ENCODE results near the gene CRIP2.

Gene CRIP2

GRCh38 chr14:105465209-105466031 is 9.2 kb upstream of the CRIP2 start:
- DNase-seq = peak; percentile 19

GRCh38 chr14:105466531-105467248 is 7.9 kb upstream of the CRIP2 start:
- no peak for DNase-seq

GRCh38 chr14:105467249-105467941 is 7.2 kb upstream of the CRIP2 start:
- DNase-seq = no peak

GRCh38 chr14:105467942-105468471 is 6.6 kb upstream of the CRIP2 start:
- DNase-seq = no peak

GRCh38 chr14:105468621-105469241 is 5.9 kb upstream of the CRIP2 start:
- no peak for DNase-seq

GRCh38 chr14:105469456-105470349 is 4.9 kb upstream of the CRIP2 start:
- no peak for DNase-seq

- peak; percentile 56 for DNase-seq
Measured at GRCh38 chr14:105470350-105471296, 4.0 kb upstream of the CRIP2 start.

GRCh38 chr14:105471297-105471821 is 3.3 kb upstream of the CRIP2 start:
- DNase-seq = no peak

GRCh38 chr14:105471823-105472485 is 2.7 kb upstream of the CRIP2 start:
- no peak for DNase-seq

- no peak for DNase-seq
Measured at GRCh38 chr14:105472486-105472991, 2.1 kb upstream of the CRIP2 start.

GRCh38 chr14:105473033-105473676 is 1.5 kb upstream of the CRIP2 start:
- peak; percentile 30 for DNase-seq

- peak; percentile 95 for DNase-seq
Measured at GRCh38 chr14:105473677-105474482, 741 bp upstream of the CRIP2 start.

- no peak for DNase-seq
Measured at GRCh38 chr14:105475269-105476096, 862 bp downstream of the CRIP2 start.

GRCh38 chr14:105476097-105476830 is 1.6 kb downstream of the CRIP2 start:
- DNase-seq = no peak

- DNase-seq = no peak
Measured at GRCh38 chr14:105476831-105477659, 2.4 kb downstream of the CRIP2 start.
